ENCODE data around the gene CLEC19A.

CLEC19A gene

DNA sequence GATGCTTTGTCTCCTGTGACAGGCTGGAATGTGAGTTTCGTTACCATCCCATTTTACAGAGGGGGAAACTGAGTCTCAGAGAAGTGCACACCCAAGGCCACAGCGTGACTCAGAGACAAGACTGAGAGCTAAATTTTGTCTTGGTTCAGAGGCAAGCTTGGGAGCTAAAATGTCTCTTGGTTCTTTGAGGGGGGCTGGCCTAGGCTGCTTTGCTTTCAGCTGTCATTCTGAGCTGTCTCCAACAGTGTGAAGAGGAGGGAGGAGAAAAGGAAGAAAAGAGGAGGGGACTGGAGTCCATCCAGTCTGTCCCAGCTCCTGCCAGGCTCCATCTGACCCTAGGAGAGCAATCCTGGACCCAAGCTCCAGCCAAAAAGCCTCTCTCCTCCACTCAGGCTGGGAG lies at the start of gene CLEC19A:
Gene CLEC19A (plus strand): TSS at position 301 of the 400 bp plus-strand sequence. CDS start 121 bp downstream, outside the sequence.
- no peak for DNase-seq

DNA sequence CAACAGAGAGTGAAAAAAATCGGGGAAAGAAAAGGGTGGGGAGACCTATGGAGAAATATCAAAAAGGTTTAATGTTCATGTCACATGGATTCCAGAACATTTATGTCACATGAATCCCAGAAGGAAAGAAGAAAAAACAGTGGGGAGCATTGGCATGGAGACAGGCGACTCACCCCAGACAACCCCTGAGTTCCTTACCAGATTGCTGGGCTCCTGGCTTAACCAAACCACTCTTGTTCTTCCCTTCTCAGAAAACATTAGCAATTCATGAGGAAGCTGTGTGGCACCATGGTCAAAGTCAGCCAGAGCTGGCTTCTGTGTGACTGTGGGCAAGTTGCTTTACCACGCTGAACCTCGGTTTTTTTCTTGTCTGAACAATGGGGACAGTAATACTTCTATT lies 49.6 kb upstream of the CLEC19A start:
- DNase-seq: no peak

DNA sequence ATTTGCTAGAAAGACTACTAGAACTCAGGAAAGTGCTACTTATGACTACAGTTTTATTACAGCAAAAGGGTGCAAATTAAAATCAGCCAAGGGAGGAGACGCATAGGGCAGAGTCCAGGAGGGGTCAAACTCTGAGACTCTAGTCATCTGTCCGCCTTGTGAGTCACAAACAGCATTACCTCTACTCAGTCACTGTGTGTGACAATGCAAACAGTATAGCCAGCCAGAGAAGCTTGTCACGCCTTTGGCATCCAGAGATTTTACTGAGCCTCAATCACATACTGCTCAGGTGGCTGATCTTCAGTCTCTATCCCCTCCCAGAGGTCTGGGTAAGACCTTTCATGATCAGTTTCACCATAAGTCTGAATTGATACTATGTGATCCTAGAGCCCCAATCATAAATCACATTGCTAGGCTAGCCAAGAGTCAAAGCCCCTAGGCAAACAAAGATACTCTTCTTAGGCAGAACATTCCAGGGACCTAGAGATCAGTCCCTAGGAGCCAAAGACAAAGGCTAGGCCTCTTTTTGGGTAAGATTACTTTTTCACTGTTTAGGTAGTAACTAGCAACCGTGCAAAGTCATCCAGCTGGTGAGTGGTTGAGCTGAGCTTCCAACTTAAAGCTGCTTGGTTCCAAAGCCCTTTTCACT lies 48.8 kb upstream of the CLEC19A start:
- no peak for DNase-seq

- no peak for DNase-seq
Measured at GRCh38 chr16:19238406-19238805, 47.1 kb upstream of the CLEC19A start.

GRCh38 chr16:19239511-19240155 lies 45.9 kb upstream of the CLEC19A start:
- DNase-seq: no peak

GRCh38 chr16:19240494-19240893 lies 45.0 kb upstream of the CLEC19A start:
- DNase-seq: no peak

DNA sequence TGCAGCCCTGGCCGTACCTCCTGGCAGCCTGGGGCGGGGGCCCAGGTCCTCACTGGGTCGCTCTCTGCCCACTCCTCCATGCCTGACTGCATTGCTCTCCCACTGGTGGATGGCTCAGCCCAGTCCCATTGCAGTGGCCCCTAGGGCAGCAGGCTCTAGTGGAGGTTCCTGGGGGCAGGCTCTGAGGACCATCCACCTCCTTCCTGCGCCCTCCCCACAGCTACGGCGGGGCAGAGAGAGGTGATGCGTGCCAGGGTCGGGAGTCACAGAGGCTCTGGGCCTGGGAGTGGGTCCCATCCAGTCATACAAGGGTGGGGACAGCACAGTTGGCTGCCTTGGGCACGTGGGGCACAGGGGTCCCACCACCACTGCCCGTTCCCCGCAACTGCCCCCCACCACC lies 44.0 kb upstream of the CLEC19A start:
- DNase-seq: no peak

DNA sequence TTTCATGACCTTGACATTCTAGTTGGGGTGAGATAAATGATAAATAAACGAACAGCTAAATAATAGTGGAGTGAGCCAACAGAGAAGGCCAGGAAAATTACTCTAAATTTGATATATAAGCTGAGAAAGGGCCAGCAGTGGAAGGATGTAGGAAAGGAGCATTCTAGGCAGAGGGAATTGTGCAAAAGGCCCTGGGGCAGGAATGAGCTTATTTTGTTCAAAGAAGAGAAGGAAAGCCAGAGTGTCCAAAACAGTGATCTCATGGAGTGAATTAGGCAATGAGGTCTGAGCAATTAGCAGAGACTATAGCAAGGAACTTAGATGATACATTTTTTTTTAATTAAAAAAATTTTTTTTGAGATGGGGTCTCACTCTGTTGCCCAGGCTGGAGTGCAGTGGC lies 43.3 kb upstream of the CLEC19A start:
- no peak for DNase-seq

- DNase-seq: no peak
Measured at GRCh38 chr16:19242987-19243575, 42.5 kb upstream of the CLEC19A start.

DNA sequence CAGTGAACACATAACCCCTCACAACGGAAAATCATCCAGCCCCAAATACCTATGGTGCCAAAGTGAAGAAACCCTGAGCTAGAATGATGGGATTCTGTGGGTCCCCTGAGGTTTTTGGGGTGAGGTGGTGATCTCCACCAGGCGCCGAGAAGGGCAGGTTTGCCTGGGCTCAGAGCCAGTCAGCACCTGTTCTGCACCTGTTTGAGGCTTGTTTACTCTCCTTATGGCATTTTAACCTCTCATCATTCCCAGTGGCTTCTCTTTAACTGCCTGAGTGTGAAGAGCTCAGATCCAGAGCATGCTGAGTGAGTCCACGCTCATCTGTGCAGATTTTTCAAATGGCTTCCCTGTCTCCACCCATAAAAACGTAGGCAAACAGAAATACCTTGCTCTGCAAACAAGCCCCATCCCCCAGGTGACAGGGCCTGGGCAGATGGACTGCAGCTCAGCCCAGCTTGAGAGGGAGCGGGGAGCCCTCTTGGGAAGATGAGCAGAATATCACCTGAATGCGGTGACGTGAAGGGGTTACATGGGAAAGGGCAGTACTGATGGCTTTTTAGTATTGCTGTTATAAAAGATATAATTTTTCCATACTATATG lies 40.1 kb upstream of the CLEC19A start:
- no peak for DNase-seq

DNA sequence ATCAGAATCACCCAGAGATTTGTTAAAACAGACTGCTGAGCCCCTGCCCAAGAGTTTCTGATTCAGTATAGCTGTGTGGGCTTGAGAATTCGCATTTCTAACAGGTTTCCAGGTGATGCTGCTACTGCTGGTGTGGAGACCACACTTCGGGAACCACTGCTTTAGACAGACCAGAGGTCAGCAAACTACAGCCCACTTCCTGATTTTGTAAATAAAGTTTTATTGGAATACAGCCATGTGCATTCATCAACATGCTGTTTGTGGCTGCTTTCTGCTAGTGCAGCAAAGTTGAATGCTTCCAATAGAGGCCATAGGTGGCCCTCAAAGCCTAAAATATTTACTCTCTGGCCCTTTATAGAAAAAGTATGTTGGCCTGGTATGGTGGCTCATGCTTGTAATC lies 32.6 kb upstream of the CLEC19A start:
- no peak for DNase-seq

DNA sequence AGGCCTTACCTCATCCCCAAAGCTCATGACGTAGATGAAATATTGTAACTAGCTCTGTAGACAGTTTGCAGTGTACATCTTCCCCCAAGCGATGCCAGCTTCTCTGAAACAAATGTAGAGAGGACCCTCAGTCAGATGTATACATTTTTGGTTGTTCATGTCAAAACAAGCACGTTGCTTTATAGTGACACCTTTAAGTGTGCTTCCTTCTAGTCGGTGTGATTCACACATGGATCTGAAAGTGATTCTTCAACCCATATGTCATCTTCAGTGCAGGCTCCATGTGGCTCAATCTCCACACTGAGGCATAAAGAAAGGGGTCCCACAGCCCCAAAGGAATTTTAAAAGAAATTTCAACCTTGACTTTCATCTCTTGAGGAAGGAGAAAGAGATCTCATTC lies 30.9 kb upstream of the CLEC19A start:
- DNase-seq: no peak

GRCh38 chr16:19264123-19264673 lies 21.3 kb upstream of the CLEC19A start:
- DNase-seq: no peak

- no peak for DNase-seq
Measured at GRCh38 chr16:19265380-19265930, 20.1 kb upstream of the CLEC19A start.

DNA sequence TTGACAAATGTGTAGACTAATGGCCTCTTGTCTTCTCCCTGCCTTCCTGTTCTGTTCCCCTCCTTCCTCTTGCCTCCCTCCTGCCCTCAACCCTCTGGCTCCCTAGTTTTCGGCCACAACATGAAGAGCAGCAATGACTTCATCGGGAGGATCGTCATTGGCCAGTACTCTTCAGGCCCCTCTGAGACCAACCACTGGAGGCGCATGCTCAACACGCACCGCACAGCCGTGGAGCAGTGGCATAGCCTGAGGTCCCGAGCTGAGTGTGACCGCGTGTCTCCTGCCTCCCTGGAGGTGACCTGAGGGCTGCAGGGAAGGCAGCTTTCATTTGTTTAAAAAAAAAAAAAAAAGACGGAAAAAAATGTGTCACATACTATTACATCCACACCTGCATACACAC lies 18.8 kb upstream of the CLEC19A start:
- no peak for DNase-seq

- DNase-seq: no peak
Measured at GRCh38 chr16:19269098-19269497, 16.4 kb upstream of the CLEC19A start.

DNA sequence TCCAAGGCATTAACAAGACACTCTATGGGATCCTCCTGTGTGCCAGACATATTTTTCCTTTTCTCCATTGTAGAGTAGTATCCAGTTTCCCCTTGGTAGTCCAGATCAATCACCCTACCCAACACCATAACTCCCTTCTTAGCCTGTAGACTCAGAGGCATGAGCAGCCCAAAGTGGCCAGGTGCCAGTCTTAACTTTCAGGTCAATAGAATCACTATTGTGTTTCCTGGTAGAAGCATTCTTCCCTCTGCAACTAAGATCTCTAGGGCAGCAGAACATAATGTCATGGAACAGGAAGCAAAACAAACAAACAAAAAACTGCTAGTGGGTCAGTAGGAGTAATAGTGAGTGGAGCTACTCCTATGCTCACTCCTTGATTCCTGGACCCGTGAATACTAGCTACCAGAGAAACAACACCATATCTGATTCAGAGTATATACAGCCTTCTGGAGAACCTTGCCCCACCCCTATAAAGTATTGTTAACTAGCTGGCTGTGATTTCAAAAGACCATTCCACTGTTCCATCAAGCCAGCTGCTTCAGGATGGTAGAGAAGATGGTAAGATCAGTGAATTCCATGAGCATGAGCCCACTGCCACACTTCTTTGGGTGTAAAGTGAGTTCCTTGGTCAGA lies 11.2 kb upstream of the CLEC19A start:
- DNase-seq: no peak

DNA sequence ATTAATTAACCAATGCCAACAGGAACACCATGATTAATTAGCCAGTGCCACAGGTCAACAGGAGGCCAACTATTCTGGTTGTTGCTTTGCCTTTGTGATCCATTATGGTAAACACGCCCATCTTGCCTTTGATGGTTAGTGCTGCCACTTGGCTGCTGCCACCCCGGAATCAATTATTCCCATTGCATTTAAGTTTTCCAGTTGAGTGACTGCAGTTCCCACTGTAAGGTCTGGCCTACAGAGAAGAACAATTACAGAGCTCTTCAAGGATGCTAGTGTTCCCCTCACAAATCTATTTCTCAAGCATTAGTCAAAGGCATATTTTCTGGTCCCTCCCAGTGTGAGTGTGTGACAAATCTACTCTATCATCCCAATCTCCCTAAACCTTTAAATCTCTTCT lies 7.1 kb upstream of the CLEC19A start:
- DNase-seq: no peak

GRCh38 chr16:19281246-19281645 lies 4.3 kb upstream of the CLEC19A start:
- no peak for DNase-seq

- no peak for DNase-seq
Measured at GRCh38 chr16:19282101-19282500, 3.4 kb upstream of the CLEC19A start.

- no peak for DNase-seq
Measured at GRCh38 chr16:19283637-19284036, 1.9 kb upstream of the CLEC19A start.

GRCh38 chr16:19284207-19284606 lies 1.3 kb upstream of the CLEC19A start:
- no peak for DNase-seq

- DNase-seq: no peak
Measured at GRCh38 chr16:19286827-19287226, 1.3 kb downstream of the CLEC19A start.
